Rectal smooth muscle tissue (tissue), 1 donor: ENCODE data around the gene TMEM143.
"Not testable (repeated sequence)": the region's sequence is repeated elsewhere in the genome, so short reads cannot be mapped to it uniquely, and the experiment has no call there.

Experiments
- H3K27ac ChIP-seq: one replicate; pipeline ENCODE4 v1.7.0; 2013; ENCODE audit warnings: low read depth, low read length, inconsistent platforms
- H3K27me3 ChIP-seq: one replicate; pipeline ENCODE4 v1.7.0; 2013; ENCODE audit warnings: low read length; ENCODE audit not compliant: control insufficient read depth, insufficient read depth
- H3K36me3 ChIP-seq: one replicate; pipeline ENCODE4 v1.7.0; 2013; ENCODE audit warnings: low read length; ENCODE audit not compliant: control insufficient read depth, insufficient read depth
- H3K4me1 ChIP-seq: one replicate; pipeline ENCODE4 v1.7.0; 2013; ENCODE audit warnings: low read length; ENCODE audit not compliant: control insufficient read depth, insufficient read depth
- H3K4me3 ChIP-seq: one replicate; pipeline ENCODE4 v1.7.0; 2013; ENCODE audit warnings: low read length
- H3K9ac ChIP-seq: one replicate; pipeline ENCODE4 v1.7.0; 2013; ENCODE audit warnings: low read length

TMEM143 gene

GRCh38 chr19:48395499-48395898 is 31.8 kb upstream of the TMEM143 start:
- Histone ChIP-seq H3K27me3 (peaks cover 46% of the 10 kb centered on the region), H3K4me1 (no peaks in the 10 kb centered on the region), H3K27ac (no peak overlapping the region), H3K36me3 (no peaks in the 10 kb centered on the region), H3K4me3 (no peak overlapping the region), H3K9ac (no peak overlapping the region)

DNA sequence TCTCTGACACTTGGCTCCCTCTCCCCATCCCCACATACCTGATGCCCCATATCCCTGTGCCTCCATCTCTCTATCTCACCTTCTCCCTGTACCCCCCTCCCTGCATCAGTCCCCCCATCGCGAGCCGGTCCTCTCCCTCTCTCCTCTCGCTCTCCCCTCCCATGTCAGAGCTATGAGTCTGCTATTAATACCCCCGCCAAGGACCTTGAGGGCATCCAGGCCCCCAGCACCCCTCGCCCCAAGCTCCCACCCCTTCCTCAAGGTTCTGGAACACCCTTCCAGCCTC is 31.4 kb upstream of the TMEM143 start:
- H3K27ac ChIP-seq, result no peak overlapping the region
- H3K27me3 ChIP-seq, result peaks cover 46% of the 10 kb centered on the region
- no peak overlapping the region for H3K9ac ChIP-seq
- no peak overlapping the region for H3K4me3 ChIP-seq
- no peaks in the 10 kb centered on the region for H3K4me1 ChIP-seq
- H3K36me3 ChIP-seq, result no peaks in the 10 kb centered on the region

- no peak overlapping the region for H3K4me3 ChIP-seq
- H3K4me1 ChIP-seq, result no peaks in the 10 kb centered on the region
- no peak overlapping the region for H3K9ac ChIP-seq
- no peaks in the 10 kb centered on the region for H3K36me3 ChIP-seq
- no peak overlapping the region for H3K27ac ChIP-seq
- H3K27me3 ChIP-seq, result peaks cover 46% of the 10 kb centered on the region
Measured at GRCh38 chr19:48394331-48395169, 30.8 kb upstream of the TMEM143 start.

DNA sequence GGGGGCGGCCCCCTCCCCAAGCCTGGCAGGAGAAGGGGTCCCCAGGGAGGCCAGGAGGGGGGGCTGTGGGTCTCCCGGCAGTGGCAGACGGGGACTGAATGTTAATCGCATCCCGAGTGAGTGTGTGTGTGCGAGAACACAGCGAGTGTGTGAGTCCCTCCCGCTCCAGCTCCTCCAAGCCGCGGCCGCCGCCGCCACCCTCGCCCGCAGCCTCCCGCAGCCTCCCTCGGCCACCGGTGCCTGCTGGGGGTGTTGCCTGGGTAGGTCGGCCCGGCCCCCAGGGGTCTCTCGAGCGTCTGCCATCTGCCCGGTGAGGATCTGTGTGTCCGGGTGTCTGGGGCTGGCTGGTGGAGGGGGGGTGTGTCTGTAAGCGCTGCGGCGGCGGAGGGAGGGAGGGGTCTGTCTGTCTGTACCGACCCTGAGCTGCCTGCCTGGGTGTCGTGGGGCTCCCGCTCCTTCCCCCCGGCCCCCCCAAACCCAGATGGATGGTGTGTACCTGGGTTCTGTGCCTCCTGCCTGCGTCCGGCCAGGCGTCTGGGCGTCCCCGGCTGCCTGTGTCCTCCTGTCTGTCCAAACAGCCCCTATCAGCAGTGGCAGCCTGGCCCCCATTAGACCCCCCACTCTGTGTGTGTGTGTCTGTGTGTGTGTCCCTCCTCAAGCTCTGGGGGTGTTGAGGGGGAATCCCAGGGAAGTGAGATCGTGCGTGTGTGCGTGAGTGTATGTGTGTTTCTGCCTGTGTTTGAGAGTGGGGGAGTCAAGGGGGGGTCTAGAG is 30.0 kb upstream of the TMEM143 start, which contains the start of gene GRIN2D:
GRIN2D (plus strand) TSS at position 110 of the 772 bp plus-strand sequence. CDS start 4,725 bp downstream, outside the sequence.
- H3K4me1 ChIP-seq, result no peaks in the 10 kb centered on the region
- H3K4me3 ChIP-seq, result no peak within 1 kb of the TSS
- peaks cover 3% of the 10 kb centered on the region for H3K36me3 ChIP-seq
- no peak within 1 kb of the TSS for H3K27ac ChIP-seq
- H3K27me3 ChIP-seq, result peaks cover 46% of the 10 kb centered on the region
- no peak within 1 kb of the TSS for H3K9ac ChIP-seq

DNA sequence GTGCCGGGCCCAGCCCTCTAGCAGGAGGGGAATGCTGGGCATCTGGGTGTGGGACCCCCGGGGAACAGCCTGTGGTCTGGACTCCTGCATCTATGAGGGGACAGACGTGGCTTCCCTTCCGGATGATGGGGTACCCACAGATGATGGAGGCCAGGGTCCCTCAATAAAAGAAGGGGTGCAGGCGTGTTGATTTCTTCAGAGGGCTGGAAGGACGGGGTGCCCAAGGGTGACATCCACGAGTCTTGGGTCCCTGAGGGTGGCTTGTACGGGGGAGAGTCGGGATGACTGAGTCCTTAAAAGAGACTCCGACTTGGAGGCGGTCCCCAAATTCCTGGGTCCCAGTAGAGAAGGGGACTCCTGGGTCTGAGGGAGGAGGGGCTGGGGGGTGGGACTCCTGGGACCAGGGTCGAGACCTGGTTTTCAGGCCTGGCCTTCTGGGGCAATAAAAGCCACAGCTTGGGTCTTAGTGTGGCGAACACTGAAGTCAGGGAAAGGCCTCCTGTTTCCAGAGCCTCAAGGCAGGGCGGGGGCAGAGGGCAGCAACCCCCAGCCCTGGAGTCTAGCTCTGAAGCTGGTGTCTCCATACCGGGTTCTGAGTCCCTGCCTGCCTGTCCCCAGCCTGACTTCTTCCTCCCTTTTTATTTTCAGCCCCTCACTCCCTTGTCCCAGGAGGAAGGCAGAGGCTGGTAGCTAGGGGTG is 29.3 kb upstream of the TMEM143 start:
- Histone ChIP-seq H3K4me3 (no peak overlapping the region), H3K9ac (no peak overlapping the region), H3K27me3 (peaks cover 44% of the 10 kb centered on the region), H3K36me3 (peaks cover 4% of the 10 kb centered on the region), H3K27ac (no peak overlapping the region), H3K4me1 (no peaks in the 10 kb centered on the region)

DNA sequence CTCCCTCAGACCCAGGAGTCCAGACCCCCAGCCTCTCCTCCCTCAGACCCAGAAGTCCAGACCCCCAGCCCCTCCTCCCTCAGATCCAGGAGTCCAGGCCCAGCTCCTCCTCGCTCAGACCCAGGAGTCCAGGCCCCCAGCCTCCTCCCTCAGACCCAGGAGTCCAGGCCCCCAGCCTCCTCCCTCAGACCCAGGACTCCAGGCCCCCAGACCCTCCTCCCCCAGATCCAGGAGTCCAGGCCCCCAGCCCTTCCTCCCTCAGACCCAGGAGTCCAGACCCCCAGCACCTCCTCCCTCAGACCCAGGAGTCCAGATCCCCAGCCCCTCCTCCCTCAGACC is 28.2 kb upstream of the TMEM143 start:
- H3K4me1 ChIP-seq, H3K4me3 ChIP-seq: not testable (repeated sequence)
- H3K27me3 ChIP-seq, result peaks cover 34% of the 10 kb centered on the region

GRCh38 chr19:48391100-48392005 is 27.6 kb upstream of the TMEM143 start, which contains the start of gene KDELR1:
TSS of gene KDELR1 (minus strand) at chr19:48391551. CDS start at chr19:48391358, 193 bp downstream.
- peaks cover 6% of the 10 kb centered on the region for H3K36me3 ChIP-seq
- no peaks in the 10 kb centered on the region for H3K4me1 ChIP-seq
- H3K4me3 ChIP-seq, result peak within 1 kb of the TSS; percentile 98
- peak within 1 kb of the TSS; percentile 100 for H3K9ac ChIP-seq
- H3K27ac ChIP-seq, result peak within 1 kb of the TSS; percentile 78
- H3K27me3 ChIP-seq, result peaks cover 29% of the 10 kb centered on the region

More for the DNA sequence above, 28.2 kb upstream of the TMEM143 start:
- H3K36me3 ChIP-seq, H3K27ac ChIP-seq, H3K9ac ChIP-seq: not testable (repeated sequence)

- Histone ChIP-seq H3K27ac (peak overlapping the region; percentile 78), H3K4me1 (no peaks in the 10 kb centered on the region), H3K36me3 (peaks cover 12% of the 10 kb centered on the region), H3K27me3 (peaks cover 20% of the 10 kb centered on the region), H3K9ac (peak overlapping the region; percentile 100), H3K4me3 (peak overlapping the region; percentile 98)
Measured at GRCh38 chr19:48390188-48391099, 26.7 kb upstream of the TMEM143 start.

DNA sequence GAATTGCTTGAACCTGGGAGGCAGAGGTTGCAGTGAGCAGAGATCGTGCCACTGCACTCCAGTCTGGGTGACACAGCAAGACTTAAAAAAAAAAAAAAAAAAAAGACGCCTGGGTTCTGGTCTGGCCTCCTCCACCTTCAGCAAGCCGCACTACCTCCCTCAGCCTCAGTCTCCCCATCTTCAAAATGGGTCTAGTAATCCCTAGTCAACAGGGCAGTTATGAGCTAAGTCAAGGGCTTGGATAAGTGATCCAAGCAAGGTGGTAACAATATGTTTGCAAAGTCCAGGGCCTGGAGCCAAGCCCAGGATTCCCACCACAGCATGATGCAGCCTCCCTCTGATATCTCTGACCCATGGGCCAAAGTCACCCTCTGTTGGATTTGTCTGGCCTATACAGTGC is 23.2 kb upstream of the TMEM143 start:
- H3K4me3 ChIP-seq, result no peak overlapping the region
- H3K27me3 ChIP-seq, result no peaks in the 10 kb centered on the region
- H3K4me1 ChIP-seq, result no peaks in the 10 kb centered on the region
- H3K9ac ChIP-seq, result no peak overlapping the region
- no peak overlapping the region for H3K27ac ChIP-seq
- peaks cover 26% of the 10 kb centered on the region for H3K36me3 ChIP-seq

DNA sequence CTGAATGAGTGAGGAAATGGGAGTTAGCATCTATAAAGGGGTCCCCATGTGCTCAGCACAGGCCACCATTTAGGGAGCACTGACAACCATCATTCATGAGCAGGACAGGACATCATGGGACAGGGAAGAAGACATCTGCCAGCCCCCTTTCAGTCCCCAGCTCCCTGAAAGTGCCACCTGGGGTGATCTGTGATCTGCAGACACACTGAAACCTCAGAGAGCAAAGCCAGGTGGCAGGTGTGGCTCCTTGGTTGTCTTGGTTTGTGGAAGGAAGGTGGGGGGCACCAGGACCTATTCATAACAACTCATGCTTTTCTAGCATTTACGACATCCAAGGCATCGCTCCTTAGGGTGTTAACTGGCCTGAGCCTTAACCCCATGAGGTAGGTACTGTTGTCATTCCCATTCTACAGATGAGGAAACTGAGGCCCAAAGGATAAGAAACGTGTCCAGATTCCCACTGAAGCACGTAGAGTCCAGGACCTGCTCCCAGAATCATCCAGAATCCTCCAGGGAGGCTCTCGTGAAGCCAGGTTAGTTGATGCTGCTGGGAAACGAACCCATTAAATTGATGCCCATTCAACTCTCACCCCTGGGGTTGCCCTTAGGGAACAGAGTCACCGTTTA is 21.8 kb upstream of the TMEM143 start:
- no peak overlapping the region for H3K27ac ChIP-seq
- H3K36me3 ChIP-seq, result peaks cover 28% of the 10 kb centered on the region
- no peaks in the 10 kb centered on the region for H3K4me1 ChIP-seq
- no peak overlapping the region for H3K9ac ChIP-seq
- H3K27me3 ChIP-seq, result no peaks in the 10 kb centered on the region
- no peak overlapping the region for H3K4me3 ChIP-seq

- H3K9ac ChIP-seq, result no peak overlapping the region
- no peaks in the 10 kb centered on the region for H3K4me1 ChIP-seq
- H3K27me3 ChIP-seq, result no peaks in the 10 kb centered on the region
- H3K27ac ChIP-seq, result no peak overlapping the region
- H3K36me3 ChIP-seq, result peaks cover 22% of the 10 kb centered on the region
- no peak overlapping the region for H3K4me3 ChIP-seq
Measured at GRCh38 chr19:48382286-48382685, 18.5 kb upstream of the TMEM143 start.
